Endothelial cell of umbilical vein (primary cell): Measurements from ENCODE around the gene SPEN. TPM values are rescaled to one million over a fixed set of nuclear protein-coding genes. Genes with fewer than 3 reads are reported as not detected.
"Not testable (repeated sequence)": the region's sequence is repeated elsewhere in the genome, so short reads cannot be mapped to it uniquely, and the experiment has no call there.

ENCODE experiments used
- BruUV-seq: library from RNA; stranded (reverse); fragments of 400-500 nt; replicated peaks from 2 replicates; lab custom pipeline; 2021; lab: Mats Ljungman, UMichigan
- CTCF ChIA-PET: fragments of 300-600, 350-600 bp; sonication (Branson Sonifier 250); formaldehyde crosslinking; loops from one replicate; lab custom pipeline; 2021; ENCODE audit warnings: antibody characterized with exemption, inconsistent platforms; lab: Charles Lee
- POLR2A ChIA-PET: fragments of 300-600, 350-600 bp; sonication (Branson Sonifier 250); formaldehyde crosslinking; loops from one replicate; lab custom pipeline; 2021; ENCODE audit warnings: antibody characterized with exemption, inconsistent platforms; lab: Charles Lee
- DNase-seq: peaks from one replicate; pipeline ENCODE4 v3.0.0-alpha.2; 2011; ENCODE audit warnings: low read depth, low spot score
- FAIRE-seq: peaks from 2 replicates; lab custom pipeline; 2011; peaks lifted over from hg19 to GRCh38; lab: Jason Lieb, UNC
- H2AFZ ChIP-seq: 2 replicates; pipeline ENCODE4 v1.6.0; 2012; ENCODE audit warnings: low read depth, low read length, control low read depth, inconsistent platforms
- H3K27ac ChIP-seq: 2 replicates; pipeline ENCODE4 v1.5.1; 2011; ENCODE audit warnings: low read depth, mild to moderate bottlenecking, control low read depth, low read length, moderate library complexity; ENCODE audit not compliant: insufficient read depth
- H3K27me3 ChIP-seq, 2 experiments: 2 replicates each; pipeline versions ENCODE4 v1.6.0 to v1.6.1; 2011; ENCODE audit warnings: low read length in 2 of 2, mixed read lengths in 1 of 2; ENCODE audit not compliant: control insufficient read depth in 2 of 2, insufficient read depth in 2 of 2
- H3K36me3 ChIP-seq, 2 experiments: 2 replicates in 1 of 2; 3 replicates in 1 of 2; pipeline ENCODE4 v1.5.1; 2011; ENCODE audit warnings: low read length in 2 of 2, mild to moderate bottlenecking in 1 of 2, moderate library complexity in 1 of 2; ENCODE audit not compliant: control insufficient read depth in 2 of 2, insufficient read depth in 2 of 2; ENCODE audit errors: extremely low read depth in 1 of 2
- H3K4me1 ChIP-seq: 3 replicates; pipeline ENCODE4 v1.5.1; 2011; ENCODE audit warnings: mild to moderate bottlenecking, low read length; ENCODE audit not compliant: control insufficient read depth, insufficient read depth; ENCODE audit errors: extremely low read depth
- H3K4me2 ChIP-seq: 2 replicates; pipeline ENCODE4 v1.6.1; 2011; ENCODE audit warnings: low read length, control low read depth, mixed read lengths; ENCODE audit not compliant: insufficient read depth
- H3K4me3 ChIP-seq, 3 experiments: fragments of 200-600 bp in 1 of 3; sonication (generic), shearing (Covaris generic) in 1 of 3; replicated peaks in 1 of 3; 2 replicates each; pipeline ENCODE4 v1.5.1; 2011 to 2016; ENCODE audit warnings: control low read depth in 3 of 3, low read length in 3 of 3, mild to moderate bottlenecking in 2 of 3, inconsistent platforms in 1 of 3, low read depth in 1 of 3, moderate library complexity in 1 of 3; ENCODE audit not compliant: insufficient read depth in 1 of 3
- H3K79me2 ChIP-seq: 2 replicates; pipeline ENCODE4 v1.6.0; 2012; ENCODE audit warnings: low read length, inconsistent platforms; ENCODE audit not compliant: control insufficient read depth, insufficient read depth
- H3K9ac ChIP-seq: replicated peaks from 2 replicates; pipeline ENCODE3; 2011; ENCODE audit warnings: low read length, control low read depth; ENCODE audit not compliant: insufficient read depth; ENCODE audit errors: extremely low read depth
- H3K9me1 ChIP-seq: replicated peaks from 3 replicates; pipeline ENCODE4 v1.6.0; 2011; ENCODE audit warnings: mild to moderate bottlenecking, low read length; ENCODE audit not compliant: control insufficient read depth, insufficient read depth; ENCODE audit errors: extremely low read depth
- H3K9me3 ChIP-seq: replicated peaks from 2 replicates; pipeline ENCODE4 v1.5.1; 2012; ENCODE audit warnings: low read length, inconsistent platforms; ENCODE audit not compliant: control insufficient read depth, insufficient read depth
- H4K20me1 ChIP-seq: replicated peaks from 2 replicates; pipeline ENCODE3; 2011; ENCODE audit warnings: mild to moderate bottlenecking, low read length; ENCODE audit not compliant: control insufficient read depth, insufficient read depth; ENCODE audit errors: extremely low read depth
- CTCF ChIP-seq, 2 donors: IDR thresholded peaks; 1 replicate in 1 of 2; 2 replicates in 1 of 2; pipeline ENCODE4 v1.5.1; 2011; ENCODE audit warnings: low read length in 2 of 2, mild to moderate bottlenecking in 2 of 2, moderate library complexity in 2 of 2, control low read depth in 1 of 2, inconsistent platforms in 1 of 2, low read depth in 1 of 2; ENCODE audit not compliant: insufficient read depth in 1 of 2; ENCODE audit errors: extremely low read depth in 1 of 2
- EZH2 ChIP-seq: IDR thresholded peaks from 2 replicates; pipeline ENCODE4 v1.6.1; 2012; ENCODE audit warnings: borderline replicate concordance, low read depth, mild to moderate bottlenecking, moderate library complexity, low read length, inconsistent platforms; ENCODE audit not compliant: severe bottlenecking
- FOS ChIP-seq: IDR thresholded peaks from 2 replicates; pipeline ENCODE4 v1.6.1; 2011; ENCODE audit warnings: mild to moderate bottlenecking, low read length, moderate library complexity, borderline replicate concordance; ENCODE audit not compliant: insufficient read depth
- GATA2 ChIP-seq: IDR thresholded peaks from 2 replicates; pipeline ENCODE4 v1.7.0; 2011; ENCODE audit warnings: low read depth, mild to moderate bottlenecking, moderate library complexity, mixed read lengths, low read length; ENCODE audit not compliant: insufficient read length, insufficient read depth
- JUN ChIP-seq: IDR thresholded peaks from 2 replicates; pipeline ENCODE4 v1.6.1; 2011; ENCODE audit warnings: borderline replicate concordance, low read depth; ENCODE audit not compliant: insufficient read length, insufficient read depth
- MAX ChIP-seq: IDR thresholded peaks from 2 replicates; pipeline ENCODE4 v1.6.1; 2011; ENCODE audit not compliant: insufficient read depth, insufficient read length
- MYC ChIP-seq: IDR thresholded peaks from one replicate; pipeline ENCODE4 v1.6.1; 2011; ENCODE audit warnings: mild to moderate bottlenecking, low read depth, low read length
- POLR2A ChIP-seq: IDR thresholded peaks from 2 replicates; pipeline ENCODE4 v1.6.1; 2012; ENCODE audit warnings: low read depth, mild to moderate bottlenecking, control low read depth, low read length
- POLR2AphosphoS5 ChIP-seq: IDR thresholded peaks from 2 replicates; pipeline ENCODE4 v1.6.1; 2012; ENCODE audit warnings: low read depth, mild to moderate bottlenecking, control low read depth, low read length, moderate library complexity; ENCODE audit not compliant: insufficient read depth
- dilution Hi-C: fragments of 300-500 bp; cut with MboI; formaldehyde crosslinking; loops from one replicate; pipeline ENCODE4 v1.15.0; 2019; ENCODE audit warnings: low sequenced_read_pairs; ENCODE audit not compliant: extremely low pct_ligation_motif_present
- intact Hi-C: fragments of 100-400 bp; cut with micrococcal nuclease; formaldehyde crosslinking; loops from one replicate; pipeline ENCODE4 v1.10.0; 2022
- polyA plus RNA-seq, 4 experiments: library from polyadenylated mRNA; depleted of rRNA in 3 of 4; stranded (reverse) in 3 of 4; unstranded in 1 of 4; fragments of >200 nt; gene quantifications; 2 replicates each; pipeline versions ENCODE4 v1.2.1 to v1.2.3, GENCODE V29; 2011 to 2012; ENCODE audit warnings: missing spikeins in 1 of 4
- total RNA-seq: library from RNA; stranded (reverse); gene quantifications from 2 replicates; pipeline ENCODE4 v1.2.3, GENCODE V29; 2021

Gene SPEN
- total and polyA plus RNA-seq, 2 donors (not counting 3 experiments of a cell fraction or from before 2014, with no cell fraction given): 9.3 to 44.4 TPM

GRCh38 chr1:15843826-15844572 lies 3.5 kb upstream of the SPEN start:
- H2AFZ ChIP-seq: no peak overlapping the region
- H3K4me3 ChIP-seq: no peak overlapping the region
- BruUV-seq: no TSS peak
- TF ChIP-seq EZH2 (no peak), FOS (no peak), GATA2 (no peak), POLR2AphosphoS5 (no peak), MAX (no peak), JUN (no peak), CTCF (IDR thresholded peaks at IDR 0.05; ENCODE audit: extremely low read depth in 1 of 2, insufficient read depth in 1 of 2, low read depth in 1 of 2, low read length in 2 of 2) (no peak), MYC (no peak), POLR2A (no peak)
- peaks cover 13% of the 10 kb centered on the region for H3K79me2 ChIP-seq
- no peak for FAIRE-seq
- H3K9me1 ChIP-seq: no peaks in the 10 kb centered on the region
- dilution Hi-C loops: no loop called here
- POLR2A ChIA-PET: interaction anchor here (0.5 to 0.7 kb wide), 2 partner anchors 44 to 264 kb away, joined by 4 to 13 read pairs; no protein-coding TSS in a partner anchor
- no peak overlapping the region for H3K27ac ChIP-seq
- intact Hi-C loops: loop anchor here (10.0 kb wide), 2 partner anchors 229 to 319 kb away; partner anchors contain the start of genes CASP9, DDI2 and DNAJC16
- CTCF ChIA-PET: interaction anchor here (0.8 to 1.8 kb wide), 3 partner anchors 10 to 22 kb away, joined by 3 to 5 read pairs (median 4); no protein-coding TSS in a partner anchor
- no peak overlapping the region for H3K9ac ChIP-seq
- no peak overlapping the region for H3K4me2 ChIP-seq
- no peak for DNase-seq
- H3K9me3 ChIP-seq: no peaks in the 10 kb centered on the region
- H3K36me3 ChIP-seq: no peaks in the 10 kb centered on the region
- H3K4me1 ChIP-seq: no peaks in the 10 kb centered on the region
- H3K27me3 ChIP-seq: no peaks in the 10 kb centered on the region
- H4K20me1 ChIP-seq: no peaks in the 10 kb centered on the region

- POLR2A ChIA-PET, H2AFZ ChIP-seq, H3K36me3 ChIP-seq, H3K27ac ChIP-seq, H3K9ac ChIP-seq, H3K27me3 ChIP-seq, FAIRE-seq, H3K9me3 ChIP-seq, dilution Hi-C loops, H3K4me2 ChIP-seq, H4K20me1 ChIP-seq, BruUV-seq, DNase-seq, H3K4me3 ChIP-seq, H3K9me1 ChIP-seq: not testable (repeated sequence)
- H3K79me2 ChIP-seq: peaks cover 34% of the 10 kb centered on the region
- H3K4me1 ChIP-seq: peaks cover 13% of the 10 kb centered on the region
- intact Hi-C loops: loop anchor here (10.0 kb wide), 2 partner anchors 231 to 321 kb away; partner anchors contain the start of genes CASP9, DDI2 and DNAJC16
- CTCF ChIA-PET: interaction anchor here (1.5 to 3.8 kb wide), 2 partner anchors 13 to 30 kb away, joined by 6 to 22 read pairs; no protein-coding TSS in a partner anchor
Observed at GRCh38 chr1:15846056-15846455, 1.5 kb upstream of the SPEN start.
